Pancreas (tissue), 10 donors: ENCODE data around the gene DSE. TPM values are rescaled to one million over a fixed set of nuclear protein-coding genes. Genes with fewer than 3 reads are reported as not detected.

Experiments
- ATAC-seq, 4 donors: fragments of 200-7000 bp; cut with Tn5 transposase; one replicate each; pipeline versions ENCODE4 v1.8.0 to v1.9.1; 2020; ENCODE audit warnings: mild to moderate bottlenecking in 4 of 4, moderate library complexity in 4 of 4
- DNase-seq, 6 donors: peaks; one replicate each; pipeline ENCODE4 v3.0.0-alpha.2; 2020
- FAIRE-seq: peaks from 2 replicates; lab custom pipeline; 2012; peaks lifted over from hg19 to GRCh38; lab: Jason Lieb, UNC
- H3K27ac ChIP-seq, 4 donors: fragments of 200-600 bp; sonication (generic); 1 replicate in 3 of 4; 2 replicates in 1 of 4; pipeline versions ENCODE4 v1.5.0 to v1.8.0; 2020
- H3K27me3 ChIP-seq, 4 donors: fragments of 200-600 bp; one replicate each; pipeline ENCODE4 v1.8.0; 2021
- H3K36me3 ChIP-seq, 3 donors: fragments of 200-600 bp; sonication (generic) in 1 of 3; one replicate each; pipeline versions ENCODE4 v1.5.0 to v1.8.0; 2020 to 2021
- H3K4me1 ChIP-seq, 3 donors: fragments of 200-600 bp; one replicate each; pipeline ENCODE4 v1.8.0; 2021
- H3K4me3 ChIP-seq, 4 donors: fragments of 200-600 bp; sonication (generic) in 2 of 4; one replicate each; pipeline versions ENCODE4 v1.5.0 to v1.8.0; 2020 to 2021
- H3K9me3 ChIP-seq, 4 donors: fragments of 200-600 bp; one replicate each; pipeline ENCODE4 v1.8.0; 2021
- WGBS, 2 donors: extraction: QIAGEN DNeasy Blood & Tissue Kit; methylation state at CpG; one replicate each; pipeline ENCODE4 v1.1.7; 2013; 5-methylcytosine and 5-hydroxymethylcytosine counted together
- intact Hi-C, 3 donors: fragments of 100-400 bp; cut with DNase I; formaldehyde crosslinking; loops; one replicate each; pipeline versions ENCODE4 v1.11.1 to v1.14.2; 2022
- polyA plus RNA-seq, 2 donors: library from polyadenylated mRNA; stranded (reverse); fragments of 200-250 nt; gene quantifications; one replicate each; pipeline ENCODE4 v1.2.3, GENCODE V29; 2013
- total RNA-seq, 6 donors: library from RNA; stranded (reverse); fragmentation: NEBNext Ultra II Directional in 4 of 6; extraction: Animal tissue kit (Norgen Biotek cat#: 25700) in 4 of 6; gene quantifications; one replicate each; pipeline versions ENCODE4 v1.2.1 to v1.2.4, GENCODE V29; 2021 to 2023
- TF ChIP-seq, protein P1 (sequence below), 4 donors: fragments of 200-600 bp; sonication (generic) in 3 of 4; IDR thresholded peaks; one replicate each; pipeline versions ENCODE4 v1.5.0 to v1.8.0; 2021; ENCODE audit warnings: antibody characterized with exemption in 4 of 4
- donor health status: healthy with polysubstance abuse.
- donor health status: DM: no; HTN: no; CAD: no; lungs with moderate emphysema.
- donor health status: DM: no; HTN: no; CAD: no.
- donor health status: control.
- donor health status: control.
- donor health status: Bipolar disorder and iron deficiency.
- donor health status: DM: yes; HTN: yes; CAD: no.
- donor health status: DM: no; HTN: no; CAD: no.
- donor health status: DM: no; HTN: no; CAD: no.
- donor health status: DM: yes; HTN: yes; CAD: no.

The DSE gene
- total and polyA plus RNA-seq, 8 donors, result 1.7 to 19.2 (median 2.8) TPM

DNA sequence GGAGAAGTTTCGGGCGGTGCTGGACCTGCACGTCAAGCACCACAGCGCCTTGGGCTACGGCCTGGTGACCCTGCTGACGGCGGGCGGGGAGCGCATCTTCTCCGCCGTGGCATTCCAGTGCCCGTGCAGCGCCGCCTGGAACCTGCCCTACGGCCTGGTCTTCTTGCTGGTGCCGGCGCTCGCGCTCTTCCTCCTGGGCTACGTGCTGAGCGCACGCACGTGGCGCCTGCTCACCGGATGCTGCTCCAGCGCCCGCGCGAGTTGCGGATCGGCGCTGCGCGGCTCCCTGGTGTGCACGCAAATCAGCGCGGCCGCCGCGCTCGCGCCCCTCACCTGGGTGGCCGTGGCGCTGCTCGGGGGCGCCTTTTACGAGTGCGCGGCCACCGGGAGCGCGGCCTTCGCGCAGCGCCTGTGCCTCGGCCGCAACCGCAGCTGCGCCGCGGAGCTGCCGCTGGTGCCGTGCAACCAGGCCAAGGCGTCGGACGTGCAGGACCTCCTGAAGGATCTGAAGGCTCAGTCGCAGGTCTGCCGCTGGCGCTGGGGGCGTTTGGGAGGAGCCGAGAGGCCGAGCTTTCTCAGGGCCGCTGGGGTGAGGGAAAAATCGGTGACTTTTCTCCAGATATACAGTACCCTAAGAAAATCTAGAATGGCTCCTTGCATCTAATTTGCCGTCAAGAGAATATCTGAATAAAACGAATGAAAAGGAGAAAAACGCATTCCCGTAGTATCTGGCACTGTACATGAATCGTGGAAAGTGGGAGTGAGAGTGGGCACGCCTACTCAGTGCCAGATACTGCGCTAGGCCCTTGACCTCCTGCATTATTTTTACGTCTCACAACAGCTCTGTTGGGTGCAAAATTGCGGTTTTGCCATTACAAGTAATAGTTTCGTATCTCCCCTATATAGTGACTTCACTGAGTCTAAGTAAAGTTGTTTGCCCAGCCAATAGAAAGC, 91.5 kb downstream of the DSE start:
- intact Hi-C loops, result no loop called here

DNA sequence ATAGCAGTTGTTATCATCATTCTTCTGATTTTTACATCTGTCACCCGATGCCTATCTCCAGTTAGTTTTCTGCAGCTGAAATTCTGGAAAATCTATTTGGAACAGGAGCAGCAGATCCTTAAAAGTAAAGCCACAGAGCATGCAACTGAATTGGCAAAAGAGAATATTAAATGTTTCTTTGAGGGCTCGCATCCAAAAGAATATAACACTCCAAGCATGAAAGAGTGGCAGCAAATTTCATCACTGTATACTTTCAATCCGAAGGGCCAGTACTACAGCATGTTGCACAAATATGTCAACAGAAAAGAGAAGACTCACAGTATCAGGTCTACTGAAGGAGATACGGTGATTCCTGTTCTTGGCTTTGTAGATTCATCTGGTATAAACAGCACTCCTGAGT, 92.6 kb downstream of the DSE start:
- WGBS, 2 donors, result 86 to 93% methylated on average over 4 of the region's 4 CpGs
- intact Hi-C loops, result no loop called here
- no peak for FAIRE-seq
- peaks cover 0 to 11% (median 3%) of the 10 kb centered on the region in 4 donors for H3K27me3 ChIP-seq
- H3K4me3 ChIP-seq, result no peak overlapping the region
- no peak for ATAC-seq
- H3K36me3 ChIP-seq, result no peaks in the 10 kb centered on the region
- no peaks in the 10 kb centered on the region for H3K9me3 ChIP-seq
- TF ChIP-seq, protein P1, sequence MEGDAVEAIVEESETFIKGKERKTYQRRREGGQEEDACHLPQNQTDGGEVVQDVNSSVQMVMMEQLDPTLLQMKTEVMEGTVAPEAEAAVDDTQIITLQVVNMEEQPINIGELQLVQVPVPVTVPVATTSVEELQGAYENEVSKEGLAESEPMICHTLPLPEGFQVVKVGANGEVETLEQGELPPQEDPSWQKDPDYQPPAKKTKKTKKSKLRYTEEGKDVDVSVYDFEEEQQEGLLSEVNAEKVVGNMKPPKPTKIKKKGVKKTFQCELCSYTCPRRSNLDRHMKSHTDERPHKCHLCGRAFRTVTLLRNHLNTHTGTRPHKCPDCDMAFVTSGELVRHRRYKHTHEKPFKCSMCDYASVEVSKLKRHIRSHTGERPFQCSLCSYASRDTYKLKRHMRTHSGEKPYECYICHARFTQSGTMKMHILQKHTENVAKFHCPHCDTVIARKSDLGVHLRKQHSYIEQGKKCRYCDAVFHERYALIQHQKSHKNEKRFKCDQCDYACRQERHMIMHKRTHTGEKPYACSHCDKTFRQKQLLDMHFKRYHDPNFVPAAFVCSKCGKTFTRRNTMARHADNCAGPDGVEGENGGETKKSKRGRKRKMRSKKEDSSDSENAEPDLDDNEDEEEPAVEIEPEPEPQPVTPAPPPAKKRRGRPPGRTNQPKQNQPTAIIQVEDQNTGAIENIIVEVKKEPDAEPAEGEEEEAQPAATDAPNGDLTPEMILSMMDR (IDR thresholded peaks at IDR 0.05), result no peak
- no peak for DNase-seq
- no peak overlapping the region for H3K27ac ChIP-seq
- H3K4me1 ChIP-seq, result peaks cover 0 to 3% (median 0%) of the 10 kb centered on the region in 3 donors

More for the DNA sequence above, 91.5 kb downstream of the DSE start:
- DNase-seq, result peak; percentile 6 to 72 (median 36)
- no peaks in the 10 kb centered on the region for H3K36me3 ChIP-seq
- no peak for FAIRE-seq
- no peaks in the 10 kb centered on the region for H3K9me3 ChIP-seq
- TF ChIP-seq, protein P1 (IDR thresholded peaks at IDR 0.05), result no peak
- peak; percentile 46 to 87 (median 84) for ATAC-seq
- peaks cover 0 to 3% (median 0%) of the 10 kb centered on the region in 3 donors for H3K4me1 ChIP-seq
- 14 to 16% methylated on average over 69 to 84 of the region's 84 CpGs for WGBS, 2 donors
- peak overlapping the region in 1 of 4 donors; percentile 37 for H3K27ac ChIP-seq
- peak overlapping the region; percentile 8 to 56 (median 26) for H3K4me3 ChIP-seq
- H3K27me3 ChIP-seq, result peaks cover 0 to 11% (median 3%) of the 10 kb centered on the region in 4 donors

DNA sequence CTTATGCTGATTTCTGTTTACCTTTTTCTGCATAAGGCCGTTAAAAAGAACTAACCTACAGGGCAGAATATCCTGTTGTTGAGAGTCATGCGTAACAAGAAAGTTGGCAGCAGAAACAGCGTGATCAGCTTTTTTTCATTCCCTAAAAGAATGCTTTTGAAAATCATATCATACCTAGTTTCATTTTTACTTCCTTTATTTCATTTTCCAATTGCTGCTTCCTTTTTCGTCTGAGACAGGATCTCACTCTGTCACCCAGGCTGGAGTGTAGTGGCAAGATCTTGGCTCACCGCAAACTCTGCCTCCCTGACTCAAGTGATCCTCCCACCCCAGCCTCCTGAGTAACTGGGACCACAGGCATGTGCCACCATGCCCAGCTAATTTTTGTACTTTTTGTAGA, 94.5 kb downstream of the DSE start:
- peaks cover 0 to 3% (median 0%) of the 10 kb centered on the region in 3 donors for H3K4me1 ChIP-seq
- DNase-seq, result no peak
- peaks cover 0 to 11% (median 3%) of the 10 kb centered on the region in 4 donors for H3K27me3 ChIP-seq
- H3K4me3 ChIP-seq, result no peak overlapping the region
- no peak for FAIRE-seq
- 81 to 87% methylated on average over 5 of the region's 5 CpGs for WGBS, 2 donors
- no peaks in the 10 kb centered on the region for H3K9me3 ChIP-seq
- TF ChIP-seq, protein P1 (IDR thresholded peaks at IDR 0.05), result no peak
- H3K36me3 ChIP-seq, result no peaks in the 10 kb centered on the region
- H3K27ac ChIP-seq, result no peak overlapping the region
- intact Hi-C loops, result no loop called here
- ATAC-seq, result peak in 1 of 4 donors; percentile 25

DNA sequence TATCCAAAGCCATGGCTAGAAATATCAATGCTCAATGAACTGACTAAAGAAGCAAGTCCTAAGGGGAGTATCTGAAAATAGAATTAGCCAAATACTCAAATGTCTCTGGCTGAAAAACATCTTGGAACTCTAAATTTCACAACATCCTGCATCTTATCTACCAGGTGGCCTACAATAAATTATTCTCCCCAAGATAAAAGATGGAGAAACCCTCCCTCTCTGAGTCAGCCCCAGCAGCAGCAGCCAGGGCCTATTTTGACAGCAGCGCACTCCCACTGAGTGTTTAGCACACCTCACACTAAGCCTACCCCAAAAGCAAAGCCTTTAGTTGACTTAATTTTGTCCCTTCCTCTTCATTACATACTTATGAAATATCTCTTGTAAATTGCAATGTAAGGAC, 96.3 kb downstream of the DSE start:
- WGBS, 2 donors, result 97 to 100% methylated on average over 1 of the region's 1 CpG
- Histone ChIP-seq H3K9me3 (no peaks in the 10 kb centered on the region), H3K27me3 (peaks cover 0 to 11% (median 3%) of the 10 kb centered on the region in 4 donors), H3K4me3 (no peak overlapping the region), H3K4me1 (peaks cover 0 to 3% (median 0%) of the 10 kb centered on the region in 3 donors), H3K36me3 (no peaks in the 10 kb centered on the region), H3K27ac (no peak overlapping the region)
- ATAC-seq, result no peak
- no peak for FAIRE-seq
- DNase-seq, result no peak
- TF ChIP-seq, protein P1 (IDR thresholded peaks at IDR 0.05), result no peak
- intact Hi-C loops, result no loop called here
